NCI-H1105 treated with DMSO at 0.1 percent for 48 hours (cell line): ENCODE data around the gene GPR158.

Experiments used
- DNase-seq: peaks from one replicate; lab custom pipeline; 2025; lab: John Stamatoyannopoulos, UW

GPR158 gene

DNA sequence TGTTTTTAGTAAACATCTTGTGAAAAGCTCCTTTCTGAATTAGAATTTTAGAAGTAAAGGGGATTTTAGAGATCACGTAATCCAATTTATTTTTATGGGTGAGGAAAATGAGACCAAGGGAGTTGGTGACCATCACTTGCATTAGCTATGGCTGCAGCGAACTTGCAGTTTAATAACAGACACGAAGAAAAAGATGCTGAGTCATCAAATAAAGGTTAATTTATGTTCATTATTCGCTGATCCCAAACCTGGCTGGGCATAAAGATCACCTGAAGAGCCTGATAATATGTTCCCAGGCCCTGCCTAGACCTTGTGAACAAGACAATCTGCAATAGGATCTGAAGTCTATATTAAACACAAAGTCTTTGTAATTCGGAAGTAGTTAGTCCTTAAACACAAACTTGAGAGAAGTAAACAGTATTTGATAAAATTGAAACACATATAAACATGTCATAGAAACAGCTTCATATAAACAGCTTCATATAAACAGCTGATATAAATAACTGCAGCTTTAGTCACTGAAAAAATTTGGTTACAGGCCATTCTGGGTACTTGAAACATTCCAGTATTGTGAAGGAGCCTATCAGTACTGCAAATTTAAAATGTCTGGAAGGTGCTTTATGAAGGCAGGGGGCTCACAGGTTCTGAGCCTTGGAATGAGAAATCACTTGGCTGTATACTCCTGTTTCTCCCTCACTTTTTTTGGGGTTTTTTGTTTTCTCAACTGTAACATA, 16.5 kb downstream of the GPR158 start:
- no peak for DNase-seq

DNA sequence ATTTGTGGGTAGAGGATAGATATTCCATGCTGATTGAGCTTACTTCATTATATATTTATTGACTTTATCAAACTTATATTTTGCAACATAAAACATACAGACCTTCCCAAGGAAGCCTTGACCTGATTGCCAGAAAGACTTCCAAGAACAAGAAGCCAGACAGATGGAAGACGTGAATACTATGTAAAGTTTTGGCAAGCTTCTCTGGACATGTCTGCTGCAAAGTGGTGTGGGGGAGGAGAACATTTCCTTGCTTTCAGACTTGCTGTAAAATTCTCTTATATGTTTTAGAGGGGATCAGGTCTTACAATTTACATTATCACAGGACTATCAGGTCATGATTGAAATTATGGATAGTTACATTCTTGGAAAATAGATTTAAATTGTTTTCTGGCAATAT, 23.4 kb downstream of the GPR158 start:
- DNase-seq: no peak

- DNase-seq: no peak
Observed at GRCh38 chr10:25206693-25207414, 32.1 kb downstream of the GPR158 start.

DNA sequence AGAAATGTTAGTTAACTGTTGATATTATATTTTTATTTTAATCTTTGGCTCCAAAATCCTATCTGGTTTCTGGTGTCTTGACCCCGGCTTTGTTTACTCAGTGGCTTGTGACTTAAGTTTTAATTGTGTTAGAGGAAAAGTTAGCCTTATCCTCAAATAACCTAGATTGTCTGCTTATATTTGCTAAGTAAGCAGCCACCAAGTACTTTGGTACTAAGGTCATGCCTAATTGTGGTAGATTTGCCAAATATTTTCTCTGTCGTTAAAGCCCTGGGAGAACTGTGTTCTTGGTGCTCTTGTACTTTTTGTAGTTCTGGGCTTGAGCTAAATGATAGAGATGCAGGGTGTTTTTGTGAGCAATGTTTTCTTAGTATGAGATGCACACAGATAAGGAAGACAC, 34.8 kb downstream of the GPR158 start:
- DNase-seq: no peak

GRCh38 chr10:25210265-25210664, 35.5 kb downstream of the GPR158 start:
- DNase-seq: no peak

GRCh38 chr10:25220156-25220555, 45.4 kb downstream of the GPR158 start:
- no peak for DNase-seq

DNA sequence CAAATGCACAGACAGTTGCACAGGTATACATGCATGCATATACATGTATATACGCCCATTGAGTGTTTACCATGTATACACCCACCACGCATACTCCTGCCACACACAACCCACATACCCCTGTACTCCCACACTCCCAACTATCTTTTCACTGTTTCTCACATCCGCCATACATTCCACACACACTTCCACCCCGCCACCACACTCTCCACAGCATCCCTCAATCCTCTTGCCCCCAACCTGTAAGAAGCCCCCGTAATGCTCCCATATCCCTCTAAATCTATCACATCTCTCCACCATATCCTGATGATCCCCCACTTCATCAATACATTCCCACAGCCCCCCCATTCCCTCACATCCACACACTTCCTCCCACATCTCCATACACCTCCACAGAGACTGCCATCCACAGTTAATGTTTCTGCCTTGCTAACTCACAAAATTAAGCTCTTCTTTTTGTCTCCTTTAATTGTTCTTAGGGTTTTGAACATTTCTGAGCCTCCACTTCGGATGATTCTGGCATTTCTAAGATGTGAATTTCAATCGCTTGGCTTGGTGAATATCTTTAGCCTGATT, 47.4 kb downstream of the GPR158 start:
- no peak for DNase-seq

DNA sequence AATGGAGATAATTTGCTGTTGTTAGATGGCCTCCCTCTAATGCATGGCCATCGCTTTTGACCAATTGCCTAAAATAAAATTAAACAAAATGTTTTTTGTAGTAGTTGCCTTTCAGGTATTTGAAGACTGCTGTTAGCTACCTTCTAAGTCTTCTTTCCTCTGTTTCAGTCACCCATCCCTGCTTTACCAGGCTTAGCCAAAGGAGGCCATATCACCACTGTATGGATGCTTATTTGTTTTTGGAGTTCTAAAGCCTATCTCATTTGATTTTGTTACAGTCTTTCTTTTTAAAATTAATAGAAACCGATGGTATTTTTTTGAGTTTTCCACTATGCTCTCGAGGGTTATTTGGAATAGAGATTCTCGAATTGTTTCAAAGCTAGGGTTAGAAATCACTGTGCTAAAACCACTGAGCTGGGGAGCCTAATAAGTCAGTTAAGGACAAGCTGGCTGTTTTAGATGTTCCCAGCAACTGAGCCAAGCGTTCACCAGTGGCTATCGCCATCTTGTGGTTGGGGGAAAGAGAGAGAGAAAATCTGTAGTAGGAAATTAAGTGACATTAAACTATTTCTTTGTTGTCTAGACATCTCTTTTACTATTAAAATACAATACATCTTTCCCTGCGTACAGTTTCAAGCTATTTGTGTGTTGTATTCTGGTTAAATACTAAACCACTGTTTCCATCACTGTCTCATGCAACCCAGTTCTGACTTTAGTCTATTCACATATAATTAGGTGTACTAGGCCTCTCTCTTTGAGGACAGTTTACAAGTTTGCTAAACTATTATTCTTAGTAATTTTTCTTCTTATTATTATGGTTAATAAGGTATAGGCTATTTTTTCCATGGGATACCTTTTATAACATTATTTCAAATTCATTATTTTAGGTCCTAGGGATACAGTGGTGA, 52.2 kb downstream of the GPR158 start:
- peak; percentile 24 for DNase-seq

GRCh38 chr10:25231751-25232150, 57.0 kb downstream of the GPR158 start:
- DNase-seq: no peak

- DNase-seq: peak; percentile 26
Observed at GRCh38 chr10:25232204-25232603, 57.4 kb downstream of the GPR158 start.

DNA sequence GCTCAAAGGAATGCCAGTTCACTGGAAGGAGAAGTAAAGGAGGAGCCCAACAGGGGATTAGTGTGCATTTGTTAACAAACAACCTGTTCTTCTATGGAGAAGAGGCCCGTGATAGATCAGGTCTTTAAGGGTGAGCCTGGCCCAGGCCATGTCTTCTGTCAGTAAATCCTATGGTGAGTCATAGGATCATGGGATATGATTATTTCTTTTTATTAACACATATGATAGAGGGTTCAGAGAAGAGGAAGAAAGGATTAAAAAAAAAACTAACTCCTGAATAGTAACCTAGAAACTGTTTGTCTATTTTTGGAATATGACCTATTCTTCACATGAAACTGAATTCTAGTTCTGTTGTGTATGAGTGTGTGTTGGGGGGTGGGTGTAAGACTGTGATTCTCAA, 70.4 kb downstream of the GPR158 start:
- DNase-seq: no peak

GRCh38 chr10:25257646-25258045, 82.8 kb downstream of the GPR158 start:
- no peak for DNase-seq

- peak; percentile 46 for DNase-seq
Observed at GRCh38 chr10:25261110-25261509, 86.3 kb downstream of the GPR158 start.

- peak; percentile 93 for DNase-seq
Observed at GRCh38 chr10:25261558-25261957, 86.8 kb downstream of the GPR158 start.

- no peak for DNase-seq
Observed at GRCh38 chr10:25263931-25264330, 89.1 kb downstream of the GPR158 start.

- no peak for DNase-seq
Observed at GRCh38 chr10:25278180-25278579, 103.4 kb downstream of the GPR158 start.

DNA sequence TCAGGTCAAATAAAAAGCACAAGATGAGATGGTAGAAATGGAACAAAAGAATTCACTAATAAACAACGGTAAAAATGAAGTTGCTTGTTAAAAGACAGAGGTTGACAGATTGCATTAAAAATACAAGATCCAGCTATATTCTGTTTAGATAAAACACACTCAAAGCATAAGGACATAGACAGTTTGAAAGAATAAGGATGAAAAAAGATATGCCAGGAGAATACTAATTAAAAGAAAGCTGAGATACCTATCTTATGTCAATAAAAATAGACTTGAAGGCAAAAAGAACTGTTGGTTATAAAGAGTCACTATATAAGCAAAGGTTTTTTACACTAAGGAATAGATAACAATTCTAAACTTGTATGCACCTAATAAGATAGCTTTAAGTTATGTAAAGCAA, 105.3 kb downstream of the GPR158 start:
- no peak for DNase-seq

GRCh38 chr10:25280573-25280972, 105.8 kb downstream of the GPR158 start:
- DNase-seq: no peak

- no peak for DNase-seq
Observed at GRCh38 chr10:25285809-25286208, 111.0 kb downstream of the GPR158 start.

DNA sequence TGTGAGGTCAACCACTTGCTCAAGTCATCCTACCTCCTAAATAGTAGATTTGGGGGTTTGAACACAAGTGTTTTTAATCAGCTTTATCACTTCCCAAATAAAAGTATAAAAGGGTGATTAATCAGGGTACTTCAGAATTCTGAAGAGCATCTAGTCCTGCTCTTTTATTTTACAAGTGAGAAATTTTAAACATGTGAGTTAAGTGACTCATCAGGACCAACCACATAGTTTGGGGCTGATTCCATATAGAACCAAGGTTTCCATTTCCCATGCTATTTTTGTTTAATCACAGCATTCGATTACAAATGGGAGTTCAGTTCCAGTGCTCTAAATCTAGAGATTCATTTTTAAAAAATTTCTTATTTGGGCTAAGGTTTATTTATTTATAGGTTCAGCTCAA, 113.4 kb downstream of the GPR158 start:
- no peak for DNase-seq

DNA sequence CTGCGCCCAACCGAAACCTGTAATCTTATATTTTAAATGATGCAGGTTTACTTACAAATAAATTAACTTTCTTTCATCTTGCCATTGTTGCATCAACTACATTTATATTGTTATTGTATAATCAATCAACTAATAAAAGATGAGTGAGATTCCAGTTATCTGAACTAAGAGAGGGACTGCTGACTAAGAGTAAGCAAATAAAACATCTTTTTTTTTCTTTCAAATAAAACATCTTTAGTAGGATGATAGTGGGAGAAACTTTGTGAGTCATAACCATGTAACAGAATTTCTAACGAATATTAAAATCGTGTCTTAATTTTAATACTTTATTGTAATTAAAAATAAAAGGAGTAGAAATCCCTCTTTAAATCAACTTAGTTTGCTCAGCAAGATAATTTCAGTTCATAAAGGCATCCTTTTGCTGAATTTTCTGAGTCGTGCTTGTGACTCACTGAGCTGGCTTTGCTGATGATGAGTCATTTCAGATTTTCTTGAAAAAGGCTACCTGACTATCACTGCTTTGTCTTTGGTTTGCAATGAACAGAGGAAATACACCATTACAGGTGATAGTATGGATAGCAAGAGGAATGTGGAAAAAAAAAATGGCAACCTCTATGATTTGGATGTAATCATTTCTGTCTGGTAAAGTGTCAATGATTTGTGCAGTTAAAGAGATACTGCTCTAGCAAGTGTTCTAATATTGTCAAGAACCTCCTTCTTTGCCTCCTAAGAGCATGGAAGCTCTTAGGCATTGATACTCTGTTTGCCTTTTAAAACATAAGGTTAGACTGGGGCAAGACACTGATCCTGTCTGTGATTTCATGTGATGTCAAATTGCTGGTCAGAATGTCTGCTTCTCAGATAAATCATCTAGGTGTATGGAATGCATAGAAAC, 119.5 kb downstream of the GPR158 start:
- no peak for DNase-seq
